Renal cortex interstitium (tissue), 15 donors: ENCODE data around the gene DTWD2. TPM values are rescaled to one million over a fixed set of nuclear protein-coding genes. Genes with fewer than 3 reads are reported as not detected.

Source experiments
- DNase-seq, 11 donors: peaks; one replicate each; pipeline ENCODE4 v3.0.0-alpha.2; 2013; ENCODE audit warnings: low read depth in 9 of 11, low spot score in 4 of 11; ENCODE audit errors: extremely low read depth in 1 of 11
- long read RNA-seq, 16 experiments: transcript quantifications; one replicate each; lab custom pipeline, GENCODE V29; 2026
- polyA plus RNA-seq, 3 donors: library from polyadenylated mRNA; unstranded; fragments of 120-200 nt; gene quantifications; one replicate each; pipeline ENCODE4 v1.2.1, GENCODE V29; 2013; ENCODE audit not compliant: insufficient read length in 3 of 3

DTWD2 gene, protein sequence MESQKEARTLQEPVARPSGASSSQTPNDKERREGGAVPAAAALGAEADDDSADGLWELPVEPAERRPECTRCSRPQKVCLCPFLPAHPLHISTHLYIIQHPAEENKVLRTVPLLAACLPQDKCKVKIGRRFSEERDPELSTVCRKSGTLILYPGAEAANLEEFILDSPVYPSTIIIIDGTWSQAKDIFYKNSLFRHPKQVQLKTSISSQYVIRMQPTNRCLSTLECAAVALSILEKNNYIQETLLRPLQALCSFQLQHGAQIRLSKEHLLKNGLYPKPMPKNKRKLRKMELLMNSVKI
- polyA plus RNA-seq: 10 to 100 TPM; 12.2 to 14.7 (median 13.4) TPM
- long read RNA-seq, donor 1, partial matches to known transcripts: 0 of 3 reads
- long read RNA-seq, donor 1, other reads (novel, unspliced or antisense): 0 of 3 reads
- long read RNA-seq, donor 2, partial matches to known transcripts: 0 of 8 reads
- long read RNA-seq, donor 2, other reads (novel, unspliced or antisense): 6 of 8 reads
- long read RNA-seq, donor 3, transcript DTWD2-203 (6 exons, 2,307 nt): major isoform, 5 of 10 reads
- long read RNA-seq, donor 3, partial matches to known transcripts: 5 of 10 reads
- long read RNA-seq, donor 3, other reads (novel, unspliced or antisense): 0 of 10 reads
- long read RNA-seq, donor 4, partial matches to known transcripts: 0 of 3 reads
- long read RNA-seq, donor 4, other reads (novel, unspliced or antisense): 0 of 3 reads
- long read RNA-seq, donor 5: 0 reads
- long read RNA-seq, donor 6, partial matches to known transcripts: 6 of 8 reads
- long read RNA-seq, donor 6, other reads (novel, unspliced or antisense): 0 of 8 reads
- long read RNA-seq, donor 7, transcript DTWD2-203 (6 exons, 2,307 nt): major isoform, 5 of 5 reads
- long read RNA-seq, donor 7, partial matches to known transcripts: 0 of 5 reads
- long read RNA-seq, donor 7, other reads (novel, unspliced or antisense): 0 of 5 reads
- long read RNA-seq, donor 8: 0 reads
- long read RNA-seq, donor 9, transcript DTWD2-203 (6 exons, 2,307 nt): major isoform, 6 of 6 reads
- long read RNA-seq, donor 9, partial matches to known transcripts: 0 of 6 reads
- long read RNA-seq, donor 9, other reads (novel, unspliced or antisense): 0 of 6 reads
- long read RNA-seq, donor 10, partial matches to known transcripts: 0 of 3 reads
- long read RNA-seq, donor 10, other reads (novel, unspliced or antisense): 0 of 3 reads
- long read RNA-seq, donor 11, partial matches to known transcripts: 0 of 3 reads
- long read RNA-seq, donor 11, other reads (novel, unspliced or antisense): 0 of 3 reads
- long read RNA-seq, donor 12, partial matches to known transcripts: 0 of 1 reads
- long read RNA-seq, donor 12, other reads (novel, unspliced or antisense): 0 of 1 reads
- long read RNA-seq, donor 13: 0 reads
- long read RNA-seq, donor 14, partial matches to known transcripts: 0 of 1 reads
- long read RNA-seq, donor 14, other reads (novel, unspliced or antisense): 0 of 1 reads
- long read RNA-seq, donor 15: 0 reads
- long read RNA-seq, donor 16, transcript DTWD2-203 (6 exons, 2,307 nt): major isoform, 9 of 9 reads
- long read RNA-seq, donor 16, partial matches to known transcripts: 0 of 9 reads
- long read RNA-seq, donor 16, other reads (novel, unspliced or antisense): 0 of 9 reads

- peak; percentile 89 to 95 (median 92) for DNase-seq
Measured at GRCh38 chr5:118987988-118988865, at the start of gene DTWD2. Gene DTWD2 (minus strand): TSS chr5:118988547. CDS start chr5:118988511, 36 bp downstream.

DNA sequence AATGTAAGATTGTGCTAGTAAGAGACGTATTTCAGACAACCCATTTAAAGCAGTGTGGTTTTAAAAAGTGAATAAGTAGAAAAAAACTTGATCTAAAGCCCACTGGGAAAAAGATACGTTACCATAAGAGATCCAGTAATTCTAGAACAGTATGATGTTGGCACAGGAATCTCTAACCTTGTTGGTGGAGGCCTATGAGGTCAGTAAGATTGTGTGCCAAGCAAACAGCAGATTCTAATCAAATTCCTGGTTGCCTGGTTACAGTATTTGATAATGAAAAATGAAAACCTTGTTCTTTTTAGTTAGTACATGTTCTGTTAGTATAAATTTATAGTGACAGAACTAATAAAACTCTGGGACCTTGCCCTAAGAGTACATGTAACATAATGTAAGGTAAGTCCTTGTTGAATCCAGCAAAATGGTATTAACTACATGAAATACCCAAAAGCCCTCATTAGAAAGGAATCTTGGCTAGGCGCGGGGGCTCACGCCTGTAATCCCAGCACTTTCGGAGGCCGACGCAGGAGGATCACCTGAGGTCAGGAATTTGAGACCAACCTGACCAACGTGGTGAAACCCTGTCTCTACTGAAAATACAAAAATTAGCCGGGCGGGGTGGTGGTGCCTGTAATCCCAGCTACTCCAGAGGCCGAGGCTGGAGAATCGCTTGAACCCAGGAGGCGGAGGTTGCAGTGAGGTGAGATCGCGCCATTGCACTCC lies 49.3 kb upstream of the DTWD2 start:
- DNase-seq: no peak

- DNase-seq: no peak
Measured at GRCh38 chr5:119036101-119036762, 47.9 kb upstream of the DTWD2 start.

GRCh38 chr5:119033135-119033534 lies 44.8 kb upstream of the DTWD2 start:
- no peak for DNase-seq

DNA sequence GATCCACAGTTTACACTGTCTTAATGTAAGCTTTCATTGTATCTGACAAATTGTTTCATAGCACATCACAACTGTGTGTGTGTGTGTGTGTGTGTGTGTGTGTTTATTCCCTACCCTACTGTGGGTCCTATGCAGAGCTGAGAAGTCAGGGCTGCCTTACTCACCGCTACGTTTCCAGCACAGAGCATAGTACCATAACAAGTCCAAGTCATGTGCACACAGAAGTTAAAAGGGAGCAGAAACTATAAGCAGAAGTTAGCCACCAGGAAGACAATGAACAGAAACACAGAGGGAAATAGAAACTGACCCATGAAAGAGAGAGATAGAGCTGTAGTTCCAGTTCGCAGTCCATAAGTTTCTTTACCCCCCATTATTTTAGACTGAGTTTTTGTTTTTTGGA lies 44.3 kb upstream of the DTWD2 start:
- DNase-seq: no peak

GRCh38 chr5:119031905-119032304 lies 43.6 kb upstream of the DTWD2 start:
- no peak for DNase-seq

DNA sequence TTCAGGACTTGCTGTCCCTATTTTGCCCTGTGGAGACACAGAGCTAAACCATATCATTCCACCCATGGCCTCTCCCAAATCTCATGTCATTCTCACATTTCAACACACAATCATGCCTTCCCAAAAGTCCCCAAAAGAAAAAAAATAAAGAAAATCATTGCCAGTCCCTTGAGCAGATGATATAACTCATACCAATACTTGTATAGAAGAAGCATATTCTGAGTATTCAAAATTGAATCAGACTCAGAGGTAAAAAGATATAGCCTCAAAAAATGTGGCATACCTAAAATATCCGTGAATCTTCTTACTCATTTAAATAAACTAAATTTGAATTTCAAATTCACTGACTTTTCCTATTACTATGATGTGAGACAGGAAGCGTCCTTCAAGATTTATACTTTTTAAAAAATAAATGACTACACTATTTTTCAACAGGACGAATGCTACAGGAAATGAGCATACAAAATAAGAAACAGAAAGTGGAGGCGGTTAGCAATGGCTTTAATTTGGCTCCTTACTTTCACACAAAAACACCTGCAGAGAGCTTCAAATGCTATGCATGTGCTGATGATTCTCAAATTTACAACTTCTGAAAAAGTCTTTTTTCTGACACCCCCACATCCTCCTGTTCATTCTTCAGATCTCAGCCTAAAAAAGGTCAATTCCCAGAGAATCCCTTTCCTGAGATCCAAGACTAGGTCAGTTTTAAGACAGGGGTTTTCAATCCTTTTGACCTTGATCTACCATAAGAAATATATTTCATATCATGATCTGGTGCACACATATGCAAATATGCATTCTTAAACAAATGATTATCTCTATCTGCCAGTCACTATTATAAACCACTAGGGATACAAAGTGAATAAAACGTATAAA lies 42.9 kb upstream of the DTWD2 start:
- DNase-seq: no peak

- no peak for DNase-seq
Measured at GRCh38 chr5:119028575-119028974, 40.2 kb upstream of the DTWD2 start.

DNA sequence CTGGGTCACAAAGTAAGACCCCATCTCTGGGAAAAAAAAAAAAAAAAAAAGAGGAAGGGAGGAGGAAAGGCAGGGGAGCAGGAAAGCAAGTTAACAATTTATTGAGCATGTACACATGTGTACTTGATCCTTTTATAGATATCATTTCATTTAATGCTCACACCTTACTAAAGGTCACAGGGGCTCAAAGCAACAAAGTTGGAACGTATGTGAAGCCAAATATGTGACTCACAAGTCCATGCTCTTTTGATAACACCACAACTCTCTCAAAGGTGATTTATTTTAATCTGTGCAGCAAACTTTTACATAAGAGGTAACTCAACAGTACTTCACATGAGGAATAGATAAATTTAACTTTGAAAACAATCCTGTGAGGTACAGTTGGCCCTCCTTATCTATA lies 34.4 kb upstream of the DTWD2 start:
- DNase-seq: no peak

DNA sequence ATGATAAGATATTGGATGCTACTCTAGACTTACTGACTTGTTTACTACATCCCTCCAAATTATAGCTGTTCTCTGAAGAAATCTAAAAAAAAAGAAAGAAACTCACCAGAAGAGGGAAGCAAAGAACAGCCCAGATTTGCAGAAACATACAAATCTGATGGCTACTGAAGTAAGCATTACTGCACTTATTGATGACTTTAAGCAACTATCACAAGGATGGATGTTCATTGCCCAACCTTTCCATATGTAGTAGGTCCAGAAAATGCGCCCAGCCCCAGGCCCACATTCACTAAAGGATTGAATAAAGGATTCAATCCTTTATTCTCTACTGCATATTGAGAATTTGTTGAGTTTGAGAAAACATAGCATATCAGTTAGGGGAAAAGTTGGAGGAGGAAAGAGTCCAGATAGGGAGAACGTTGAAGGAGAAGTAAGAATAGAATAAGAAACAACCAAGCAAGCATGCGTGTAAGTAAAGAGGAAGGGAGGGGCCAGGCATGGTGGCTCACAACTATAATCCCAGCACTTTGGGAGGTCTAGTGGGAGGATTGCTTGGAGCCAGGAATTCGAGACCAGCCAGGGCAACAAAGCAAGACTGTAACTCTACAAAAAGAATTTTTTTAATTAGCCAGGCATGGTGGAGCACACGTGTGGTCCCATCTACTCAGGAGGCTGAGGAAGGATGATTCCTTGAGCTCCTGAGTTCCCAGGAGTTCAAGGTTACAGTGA lies 33.8 kb upstream of the DTWD2 start:
- DNase-seq: peak in 1 of 11 donors; percentile 7

- DNase-seq: no peak
Measured at GRCh38 chr5:119021149-119021732, 32.9 kb upstream of the DTWD2 start.

- no peak for DNase-seq
Measured at GRCh38 chr5:119019949-119020348, 31.6 kb upstream of the DTWD2 start.

GRCh38 chr5:119019501-119019900 lies 31.2 kb upstream of the DTWD2 start:
- DNase-seq: no peak

GRCh38 chr5:119017994-119018393 lies 29.6 kb upstream of the DTWD2 start:
- no peak for DNase-seq
